ENCODE results near the gene CTBP2. TPM values are rescaled to one million over a fixed set of nuclear protein-coding genes. Genes with fewer than 3 reads are reported as not detected.

The CTBP2 gene
- total and polyA plus RNA-seq, 8 donors: 21.3 to 169 (median 61.6) TPM

DNA sequence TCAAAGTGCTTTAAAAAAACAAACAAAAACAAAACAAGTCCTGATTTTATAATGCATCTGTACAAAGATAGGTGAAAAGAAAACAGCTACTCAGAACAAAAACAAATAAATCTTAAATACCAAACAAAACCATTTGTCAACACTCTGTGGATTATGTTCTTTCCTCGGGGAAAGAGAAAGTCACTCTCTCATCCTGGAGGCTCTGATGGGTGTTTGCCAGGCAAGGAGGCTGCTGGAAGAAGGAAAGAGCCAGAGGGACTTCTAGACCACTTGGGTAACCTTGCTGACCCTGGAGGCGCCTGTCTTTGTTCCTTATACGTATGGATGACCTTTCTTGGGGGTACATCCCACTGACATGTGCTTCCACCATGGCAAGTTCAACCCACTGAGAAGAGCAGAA, 125.7 kb downstream of the CTBP2 start:
- TF ChIP-seq, protein P1, sequence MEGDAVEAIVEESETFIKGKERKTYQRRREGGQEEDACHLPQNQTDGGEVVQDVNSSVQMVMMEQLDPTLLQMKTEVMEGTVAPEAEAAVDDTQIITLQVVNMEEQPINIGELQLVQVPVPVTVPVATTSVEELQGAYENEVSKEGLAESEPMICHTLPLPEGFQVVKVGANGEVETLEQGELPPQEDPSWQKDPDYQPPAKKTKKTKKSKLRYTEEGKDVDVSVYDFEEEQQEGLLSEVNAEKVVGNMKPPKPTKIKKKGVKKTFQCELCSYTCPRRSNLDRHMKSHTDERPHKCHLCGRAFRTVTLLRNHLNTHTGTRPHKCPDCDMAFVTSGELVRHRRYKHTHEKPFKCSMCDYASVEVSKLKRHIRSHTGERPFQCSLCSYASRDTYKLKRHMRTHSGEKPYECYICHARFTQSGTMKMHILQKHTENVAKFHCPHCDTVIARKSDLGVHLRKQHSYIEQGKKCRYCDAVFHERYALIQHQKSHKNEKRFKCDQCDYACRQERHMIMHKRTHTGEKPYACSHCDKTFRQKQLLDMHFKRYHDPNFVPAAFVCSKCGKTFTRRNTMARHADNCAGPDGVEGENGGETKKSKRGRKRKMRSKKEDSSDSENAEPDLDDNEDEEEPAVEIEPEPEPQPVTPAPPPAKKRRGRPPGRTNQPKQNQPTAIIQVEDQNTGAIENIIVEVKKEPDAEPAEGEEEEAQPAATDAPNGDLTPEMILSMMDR (IDR thresholded peaks at IDR 0.05): no peak
- TF ChIP-seq POLR2A (IDR thresholded peaks at IDR 0.05) (no peak), POLR2AphosphoS5 (IDR thresholded peaks at IDR 0.05) (no peak), EP300 (IDR thresholded peaks at IDR 0.05) (no peak)
- no peak for DNase-seq
- Histone ChIP-seq H3K36me3 (peaks cover 0 to 37% (median 28%) of the 10 kb centered on the region in 4 donors), H3K9me3 (no peaks in the 10 kb centered on the region), H3K4me1 (peaks cover 29 to 91% (median 57%) of the 10 kb centered on the region in 4 donors), H3K27me3 (no peaks in the 10 kb centered on the region), H3K4me3 (no peak overlapping the region), H3K27ac (peak overlapping the region in 1 of 5 donors; percentile 57)
- 32 to 64% (median 51%) methylated on average over 3 of the region's 3 CpGs for WGBS, 5 donors
- intact Hi-C loops (cut with DNase I; ENCODE audit: low total_unique reads): no loop called here

DNA sequence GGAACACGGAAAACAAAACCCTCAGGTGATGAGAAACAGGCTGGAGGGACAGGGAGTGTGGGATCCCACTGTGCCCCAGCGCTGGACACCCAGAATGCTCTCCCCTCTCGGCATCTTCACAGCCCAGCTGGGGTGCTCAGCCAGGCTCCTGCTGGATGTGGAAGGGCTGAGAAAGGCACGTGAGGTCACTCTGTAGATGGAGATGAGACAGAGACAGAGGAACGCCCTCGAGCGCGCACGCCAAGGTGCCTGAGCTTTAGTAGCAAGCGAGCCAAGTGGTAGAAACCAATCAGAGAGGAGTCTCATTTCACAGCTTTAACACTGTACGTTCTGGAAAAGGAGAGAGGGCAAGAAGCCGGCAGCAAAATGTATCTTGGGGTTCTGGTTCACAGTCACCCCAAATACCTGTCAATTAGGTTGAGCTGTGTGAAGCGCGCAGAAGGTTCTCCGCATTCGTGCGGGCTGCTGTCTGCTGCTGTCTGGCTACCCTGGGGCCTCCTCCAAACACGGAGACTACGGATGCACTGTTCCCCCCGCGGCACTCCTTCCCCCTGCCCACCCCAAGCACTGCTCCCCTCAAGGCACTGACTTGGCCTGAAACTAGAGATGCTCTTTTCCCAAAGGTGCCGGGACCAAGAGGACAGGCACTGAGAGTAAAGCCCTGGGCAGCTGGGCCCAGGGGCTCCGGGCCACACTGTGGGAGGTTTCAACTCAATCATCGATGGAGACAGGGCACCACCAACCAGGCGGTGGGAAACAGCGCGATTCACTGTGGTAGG, 127.0 kb downstream of the CTBP2 start:
- Histone ChIP-seq H3K36me3 (peaks cover 0 to 37% (median 28%) of the 10 kb centered on the region in 4 donors), H3K9me3 (no peaks in the 10 kb centered on the region), H3K4me1 (peaks cover 42 to 91% (median 58%) of the 10 kb centered on the region in 4 donors), H3K27me3 (no peaks in the 10 kb centered on the region), H3K27ac (no peak overlapping the region), H3K4me3 (no peak overlapping the region)
- DNase-seq: no peak
- TF ChIP-seq, protein P1 (IDR thresholded peaks at IDR 0.05): no peak
- TF ChIP-seq EP300 (IDR thresholded peaks at IDR 0.05) (no peak), POLR2A (IDR thresholded peaks at IDR 0.05) (no peak), POLR2AphosphoS5 (IDR thresholded peaks at IDR 0.05) (no peak)
- intact Hi-C loops (cut with DNase I; ENCODE audit: low total_unique reads): no loop called here
- WGBS, 5 donors: 86 to 91% (median 90%) methylated on average over 27 of the region's 27 CpGs

DNA sequence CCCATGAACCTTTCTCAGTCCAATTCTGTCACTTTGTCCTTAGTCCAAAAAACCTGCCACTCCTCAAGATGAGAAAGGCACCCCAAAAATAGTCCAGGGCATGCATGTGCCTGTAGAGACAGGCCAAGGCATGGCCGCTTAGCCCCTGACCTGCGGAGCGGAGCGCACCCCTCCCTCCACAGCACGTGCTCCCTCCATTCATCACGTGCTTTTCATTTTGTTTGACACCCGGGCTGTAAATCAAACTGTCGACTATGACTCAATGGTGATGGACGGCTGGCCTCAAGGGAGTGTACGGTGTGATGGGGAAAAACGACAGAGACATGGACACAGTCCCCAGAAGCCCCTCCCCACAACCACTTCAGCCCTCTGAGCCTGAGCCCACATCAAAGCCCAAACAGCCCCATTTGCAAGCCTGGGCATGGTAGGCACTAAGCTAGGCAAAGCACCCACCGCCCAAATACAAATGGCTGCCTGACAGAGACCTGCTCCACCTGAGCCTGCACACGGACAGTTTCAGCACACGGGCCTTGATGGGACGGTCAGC, 127.8 kb downstream of the CTBP2 start:
- no peak for DNase-seq
- H3K4me1 ChIP-seq: peaks cover 42 to 90% (median 58%) of the 10 kb centered on the region in 4 donors
- 85 to 90% (median 86%) methylated on average over 12 to 15 of the region's 15 CpGs for WGBS, 5 donors
- no peaks in the 10 kb centered on the region for H3K9me3 ChIP-seq
- no peak overlapping the region for H3K27ac ChIP-seq
- intact Hi-C loops (cut with DNase I; ENCODE audit: low total_unique reads): no loop called here
- no peaks in the 10 kb centered on the region for H3K27me3 ChIP-seq
- TF ChIP-seq, protein P1 (IDR thresholded peaks at IDR 0.05): no peak
- TF ChIP-seq EP300 (IDR thresholded peaks at IDR 0.05): no peak
- no peak for TF ChIP-seq POLR2A (IDR thresholded peaks at IDR 0.05)
- no peak for TF ChIP-seq POLR2AphosphoS5 (IDR thresholded peaks at IDR 0.05)
- peaks cover 0 to 29% (median 22%) of the 10 kb centered on the region in 4 donors for H3K36me3 ChIP-seq
- H3K4me3 ChIP-seq: no peak overlapping the region

DNA sequence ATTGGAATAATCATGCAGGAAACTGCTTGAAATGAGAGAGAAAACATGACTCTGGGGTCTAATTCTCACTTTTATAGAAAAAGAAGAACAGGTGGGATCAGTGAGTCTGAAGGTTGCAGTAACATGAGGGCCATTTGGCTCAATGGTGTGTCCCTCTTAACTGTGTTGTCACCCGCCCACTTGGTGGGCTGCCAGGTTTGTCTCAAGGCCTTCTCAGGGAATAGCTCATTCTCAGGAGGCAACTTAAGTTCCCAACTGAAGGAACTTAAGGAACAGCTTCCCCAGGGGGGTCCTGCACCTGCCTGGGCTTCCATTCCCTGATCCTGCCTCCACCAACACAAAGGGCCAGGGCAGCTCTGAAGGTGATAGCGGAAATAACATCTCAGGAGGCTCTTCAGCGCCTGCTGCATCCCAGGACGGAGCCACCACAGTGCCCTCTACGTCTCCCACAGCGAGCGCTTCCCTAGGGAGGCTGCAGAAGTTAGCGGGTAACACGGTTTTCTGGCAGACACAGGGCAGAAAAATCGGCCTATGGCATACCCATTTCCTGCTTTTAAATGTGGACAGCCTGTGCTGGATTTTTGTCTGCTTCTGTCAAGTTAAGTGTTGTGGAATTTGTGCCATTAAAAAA, 129.7 kb downstream of the CTBP2 start:
- peak in 1 of 2 donors; percentile 49 for DNase-seq
- no peak overlapping the region for H3K4me3 ChIP-seq
- WGBS, 5 donors: 69 to 85% (median 80%) methylated on average over 9 to 10 of the region's 10 CpGs
- H3K36me3 ChIP-seq: peaks cover 12 to 37% (median 30%) of the 10 kb centered on the region in 4 donors
- intact Hi-C loops (cut with DNase I; ENCODE audit: low total_unique reads): no loop called here
- H3K4me1 ChIP-seq: peaks cover 33 to 83% (median 49%) of the 10 kb centered on the region in 4 donors
- H3K27ac ChIP-seq: peak overlapping the region in 4 of 5 donors; percentile 11 to 48 (median 30)
- TF ChIP-seq, protein P1 (IDR thresholded peaks at IDR 0.05): no peak
- no peak for TF ChIP-seq POLR2A (IDR thresholded peaks at IDR 0.05)
- TF ChIP-seq POLR2AphosphoS5 (IDR thresholded peaks at IDR 0.05): no peak
- TF ChIP-seq EP300 (IDR thresholded peaks at IDR 0.05): no peak
- no peaks in the 10 kb centered on the region for H3K9me3 ChIP-seq
- no peaks in the 10 kb centered on the region for H3K27me3 ChIP-seq

Measured in stomach (tissue), 9 donors.